MM.1S (cell line): Measurements from ENCODE around the gene CFAP97D1.

Source experiments
- CTCF ChIP-seq: fragments of 300-600 bp; sonication (generic); IDR thresholded peaks from 2 replicates; pipeline ENCODE4 v1.5.1; 2016; ENCODE audit warnings: antibody characterized with exemption, low read length, mixed read lengths
- EZH2 ChIP-seq: fragments of 300-600 bp; sonication (generic); optimal IDR thresholded peaks from 2 replicates; pipeline ENCODE3; 2017; ENCODE audit warnings: low read depth, mild to moderate bottlenecking, antibody characterized with exemption, low read length, mixed read lengths
- EZH2phosphoT487 ChIP-seq: fragments of 300-600 bp; sonication (generic); IDR thresholded peaks from 2 replicates; pipeline ENCODE4 v1.6.1; 2018; ENCODE audit warnings: antibody characterized with exemption, low read length

DNA sequence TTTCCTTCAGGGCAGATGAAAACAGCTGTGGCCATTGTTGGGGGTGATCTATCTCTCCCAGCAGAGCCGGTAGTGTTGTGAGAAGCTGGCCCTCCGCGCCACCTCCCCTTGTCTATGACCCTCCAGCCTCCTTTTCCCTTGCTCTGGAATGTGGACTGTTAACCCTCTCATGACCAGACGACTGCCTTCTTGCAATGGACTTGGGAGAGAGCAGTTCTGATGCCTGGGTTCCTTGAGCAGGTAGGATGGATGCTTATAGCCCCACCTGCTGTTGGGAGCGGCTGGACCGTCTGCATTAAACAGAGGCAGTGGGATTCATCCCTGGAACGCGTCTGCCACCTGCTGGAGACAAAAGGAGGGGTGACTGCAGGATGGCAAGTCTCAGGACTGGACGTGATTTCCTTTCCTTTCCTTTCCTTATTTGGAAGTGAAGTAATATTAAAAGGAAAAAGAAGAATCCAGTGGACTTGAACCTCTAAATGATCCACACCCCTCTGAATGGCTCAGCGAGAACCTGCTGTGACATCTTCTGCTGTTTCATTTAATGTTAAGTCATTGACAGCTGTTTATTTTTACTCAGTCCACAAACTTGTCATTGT, 19.9 kb upstream of the CFAP97D1 start:
- no peak for TF ChIP-seq EZH2
- TF ChIP-seq CTCF, result peak; percentile 100
- no peak for TF ChIP-seq EZH2phosphoT487
